B cell (primary cell): ENCODE measurements around the gene ALG9.

Source experiments
- EZH2 ChIP-seq: IDR thresholded peaks from 2 replicates; pipeline ENCODE4 v1.6.1; 2012; ENCODE audit warnings: borderline replicate concordance, low read depth, mild to moderate bottlenecking, moderate library complexity, low read length; ENCODE audit not compliant: insufficient read depth, poor library complexity, severe bottlenecking
- TF ChIP-seq, protein P1 (sequence below): fragments of 200-600 bp; IDR thresholded peaks from one replicate; pipeline ENCODE4 v1.8.0; 2022; ENCODE audit warnings: antibody characterized with exemption, mild to moderate bottlenecking

DNA sequence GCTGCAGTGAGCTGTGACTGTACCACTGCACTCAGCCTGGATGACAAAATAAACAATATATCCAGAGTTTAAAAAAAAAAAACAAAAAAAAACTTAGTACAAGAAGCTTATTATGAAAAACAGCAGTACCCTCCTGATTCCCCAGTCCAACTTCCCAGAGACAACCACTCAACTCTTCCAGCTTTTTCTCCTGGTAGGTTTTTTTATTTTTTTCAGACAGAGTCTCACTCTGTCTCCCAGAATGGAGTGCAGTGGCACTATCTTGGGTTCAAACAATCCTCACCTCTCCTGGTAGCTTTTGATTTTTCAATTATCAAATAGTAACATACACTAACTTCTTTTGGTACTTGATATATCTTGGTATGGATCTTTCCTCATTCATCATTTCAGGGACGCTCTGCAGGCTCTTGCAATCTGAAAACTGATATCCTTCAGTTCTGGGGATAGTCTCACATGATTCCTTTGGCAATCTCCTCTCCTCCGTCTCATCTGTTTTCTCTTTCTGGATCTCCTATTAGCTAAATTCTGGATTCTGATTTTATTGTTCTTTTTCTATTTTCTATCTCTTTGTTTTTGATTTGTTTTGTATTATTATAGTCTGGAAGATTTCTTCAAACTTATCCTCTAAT is 44.9 kb downstream of the ALG9 start:
- TF ChIP-seq, protein P1, sequence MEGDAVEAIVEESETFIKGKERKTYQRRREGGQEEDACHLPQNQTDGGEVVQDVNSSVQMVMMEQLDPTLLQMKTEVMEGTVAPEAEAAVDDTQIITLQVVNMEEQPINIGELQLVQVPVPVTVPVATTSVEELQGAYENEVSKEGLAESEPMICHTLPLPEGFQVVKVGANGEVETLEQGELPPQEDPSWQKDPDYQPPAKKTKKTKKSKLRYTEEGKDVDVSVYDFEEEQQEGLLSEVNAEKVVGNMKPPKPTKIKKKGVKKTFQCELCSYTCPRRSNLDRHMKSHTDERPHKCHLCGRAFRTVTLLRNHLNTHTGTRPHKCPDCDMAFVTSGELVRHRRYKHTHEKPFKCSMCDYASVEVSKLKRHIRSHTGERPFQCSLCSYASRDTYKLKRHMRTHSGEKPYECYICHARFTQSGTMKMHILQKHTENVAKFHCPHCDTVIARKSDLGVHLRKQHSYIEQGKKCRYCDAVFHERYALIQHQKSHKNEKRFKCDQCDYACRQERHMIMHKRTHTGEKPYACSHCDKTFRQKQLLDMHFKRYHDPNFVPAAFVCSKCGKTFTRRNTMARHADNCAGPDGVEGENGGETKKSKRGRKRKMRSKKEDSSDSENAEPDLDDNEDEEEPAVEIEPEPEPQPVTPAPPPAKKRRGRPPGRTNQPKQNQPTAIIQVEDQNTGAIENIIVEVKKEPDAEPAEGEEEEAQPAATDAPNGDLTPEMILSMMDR: no peak
- no peak for TF ChIP-seq EZH2
